Prostate gland (tissue), 2 donors: ENCODE measurements around the gene IL19. TPM values are rescaled to one million over a fixed set of nuclear protein-coding genes. Genes with fewer than 3 reads are reported as not detected.

Experiments
- DNase-seq: peaks from one replicate; pipeline ENCODE4 v3.0.0-alpha.2; 2019; ENCODE audit warnings: low spot score
- H3K27ac ChIP-seq, 2 donors: fragments of 200-600 bp; sonication (generic); 2 replicates each; pipeline ENCODE4 v1.5.1; 2017 to 2019
- H3K27me3 ChIP-seq: fragments of 200-600 bp; sonication (generic); replicated peaks from 2 replicates; pipeline ENCODE4 v1.5.1; 2019; ENCODE audit not compliant: insufficient read depth
- H3K36me3 ChIP-seq, 2 donors: fragments of 200-600 bp; sonication (generic); 1 replicate in 1 of 2; 2 replicates in 1 of 2; pipeline versions ENCODE4 v1.5.1 to v1.8.1; 2017 to 2019
- H3K4me1 ChIP-seq: fragments of 200-600 bp; sonication (generic); replicated peaks from 2 replicates; pipeline ENCODE4 v1.5.1; 2019
- H3K4me3 ChIP-seq, 2 donors: fragments of 200-600 bp; sonication (generic); 2 replicates each; pipeline ENCODE4 v1.5.1; 2017 to 2019
- H3K9me3 ChIP-seq: fragments of 200-600 bp; sonication (generic); 2 replicates; pipeline ENCODE4 v1.5.1; 2017
- POLR2A ChIP-seq: fragments of 450-650 bp; IDR thresholded peaks from one replicate; pipeline ENCODE4 v1.6.1; 2016; ENCODE audit warnings: antibody characterized with exemption, mild to moderate bottlenecking
- POLR2AphosphoS5 ChIP-seq: sonication (generic); formaldehyde crosslinking; IDR thresholded peaks from one replicate; pipeline ENCODE4 v1.6.1; 2017; ENCODE audit warnings: antibody characterized with exemption
- WGBS: methylation state at CpG from one replicate; pipeline ENCODE4 v1.1.5; 2018; 5-methylcytosine and 5-hydroxymethylcytosine counted together
- intact Hi-C: fragments of 100-400 bp; cut with DNase I; formaldehyde crosslinking; loops from one replicate; pipeline ENCODE4 v1.14.2; 2022
- total RNA-seq, 2 donors: library from RNA; depleted of rRNA; stranded (reverse); fragments of >200 nt; gene quantifications; one replicate each; pipeline ENCODE4 v1.1.0, GENCODE V29; 2016
- TF ChIP-seq, protein P1 (sequence below), 4 experiments: fragments of 200-600 bp in 2 of 4; fragments of 450-650 bp in 2 of 4; sonication (generic) in 2 of 4; IDR thresholded peaks; 1 replicate in 3 of 4; 2 replicates in 1 of 4; pipeline ENCODE4 v1.5.1; 2016 to 2019; ENCODE audit warnings: antibody characterized with exemption in 4 of 4, mild to moderate bottlenecking in 2 of 4, moderate library complexity in 2 of 4

IL19 gene
- total RNA-seq, 2 donors from 2014 or later: not detected

DNA sequence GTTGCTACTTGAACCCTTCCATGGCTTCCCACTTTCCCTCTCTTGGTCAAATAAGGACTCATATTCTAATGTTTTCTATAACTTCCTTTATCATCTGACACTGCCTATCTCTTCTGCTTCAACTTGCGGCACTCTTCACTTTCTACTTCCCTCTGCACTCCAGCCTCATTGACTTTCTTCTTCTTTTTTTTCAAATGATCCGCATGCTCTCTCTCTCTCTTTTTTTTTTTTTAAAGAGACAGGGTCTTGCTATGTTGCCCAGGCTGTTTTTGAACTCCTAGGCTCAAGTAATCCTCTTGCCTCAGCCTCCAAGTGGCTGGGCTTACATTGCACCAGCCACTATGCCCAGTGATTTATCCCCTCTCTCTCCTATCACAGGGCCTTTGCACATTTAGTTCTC is 9.1 kb downstream of the IL19 start:
- no peak overlapping the region for H3K27ac ChIP-seq
- no peak for DNase-seq
- intact Hi-C loops: no loop called here
- H3K27me3 ChIP-seq: no peaks in the 10 kb centered on the region
- no peaks in the 10 kb centered on the region for H3K4me1 ChIP-seq
- no peak overlapping the region for H3K4me3 ChIP-seq
- TF ChIP-seq POLR2AphosphoS5 (no peak), POLR2A (no peak)
- TF ChIP-seq, protein P1, sequence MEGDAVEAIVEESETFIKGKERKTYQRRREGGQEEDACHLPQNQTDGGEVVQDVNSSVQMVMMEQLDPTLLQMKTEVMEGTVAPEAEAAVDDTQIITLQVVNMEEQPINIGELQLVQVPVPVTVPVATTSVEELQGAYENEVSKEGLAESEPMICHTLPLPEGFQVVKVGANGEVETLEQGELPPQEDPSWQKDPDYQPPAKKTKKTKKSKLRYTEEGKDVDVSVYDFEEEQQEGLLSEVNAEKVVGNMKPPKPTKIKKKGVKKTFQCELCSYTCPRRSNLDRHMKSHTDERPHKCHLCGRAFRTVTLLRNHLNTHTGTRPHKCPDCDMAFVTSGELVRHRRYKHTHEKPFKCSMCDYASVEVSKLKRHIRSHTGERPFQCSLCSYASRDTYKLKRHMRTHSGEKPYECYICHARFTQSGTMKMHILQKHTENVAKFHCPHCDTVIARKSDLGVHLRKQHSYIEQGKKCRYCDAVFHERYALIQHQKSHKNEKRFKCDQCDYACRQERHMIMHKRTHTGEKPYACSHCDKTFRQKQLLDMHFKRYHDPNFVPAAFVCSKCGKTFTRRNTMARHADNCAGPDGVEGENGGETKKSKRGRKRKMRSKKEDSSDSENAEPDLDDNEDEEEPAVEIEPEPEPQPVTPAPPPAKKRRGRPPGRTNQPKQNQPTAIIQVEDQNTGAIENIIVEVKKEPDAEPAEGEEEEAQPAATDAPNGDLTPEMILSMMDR (IDR thresholded peaks at IDR 0.05): no peak
- 76% methylated on average over 2 of the region's 2 CpGs for WGBS
- no peaks in the 10 kb centered on the region for H3K36me3 ChIP-seq
- no peaks in the 10 kb centered on the region for H3K9me3 ChIP-seq

DNA sequence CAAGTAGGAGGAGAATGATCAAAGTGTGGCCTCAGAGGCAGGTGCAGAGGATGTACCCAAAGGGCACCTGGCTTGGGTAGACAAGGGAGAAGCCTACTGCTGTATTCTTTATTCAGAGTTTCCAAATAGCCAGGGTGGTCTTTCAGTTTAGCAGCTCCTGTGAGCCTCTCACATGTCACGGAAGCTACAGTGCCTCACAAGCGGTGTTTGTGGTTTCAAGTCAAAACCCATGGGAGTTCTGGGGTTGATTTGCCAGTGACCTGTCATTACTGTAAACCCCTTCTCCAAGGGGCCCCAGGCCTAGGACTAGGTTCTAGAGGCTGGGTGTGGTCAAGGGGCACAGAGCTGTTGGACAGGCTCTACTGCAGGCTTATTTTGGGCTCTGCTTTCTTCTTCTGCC is 11.9 kb downstream of the IL19 start:
- no peak for DNase-seq
- no peaks in the 10 kb centered on the region for H3K9me3 ChIP-seq
- H3K36me3 ChIP-seq: no peaks in the 10 kb centered on the region
- TF ChIP-seq, protein P1 (IDR thresholded peaks at IDR 0.05): no peak
- no peak for TF ChIP-seq POLR2AphosphoS5
- TF ChIP-seq POLR2A: no peak
- H3K4me3 ChIP-seq: no peak overlapping the region
- 83% methylated on average over 2 of the region's 2 CpGs for WGBS
- intact Hi-C loops: no loop called here
- no peak overlapping the region for H3K27ac ChIP-seq
- no peaks in the 10 kb centered on the region for H3K4me1 ChIP-seq
- no peaks in the 10 kb centered on the region for H3K27me3 ChIP-seq

DNA sequence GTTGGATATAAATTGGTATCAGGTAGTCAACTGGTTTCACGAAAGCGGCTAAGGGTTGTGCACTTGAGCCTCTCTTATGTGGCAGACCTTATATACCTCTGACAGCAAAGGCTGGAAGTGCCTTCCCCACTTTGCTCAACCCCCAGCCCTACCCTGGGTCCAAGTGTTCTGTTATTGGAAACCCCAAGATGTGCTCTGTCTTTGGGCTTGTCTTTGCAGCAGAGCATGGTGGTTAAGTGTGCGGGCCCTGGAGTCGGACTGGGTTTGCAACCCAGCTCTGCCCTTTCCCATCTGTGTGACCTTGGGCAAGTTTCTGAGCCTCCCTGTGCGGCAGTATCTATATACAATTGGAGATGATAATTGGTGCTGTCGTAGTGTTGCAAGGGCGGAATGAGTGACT is 12.9 kb downstream of the IL19 start:
- Histone ChIP-seq H3K4me3 (no peak overlapping the region), H3K27me3 (no peaks in the 10 kb centered on the region), H3K4me1 (no peaks in the 10 kb centered on the region), H3K36me3 (no peaks in the 10 kb centered on the region), H3K27ac (no peak overlapping the region), H3K9me3 (no peaks in the 10 kb centered on the region)
- TF ChIP-seq POLR2AphosphoS5: no peak
- TF ChIP-seq, protein P1 (IDR thresholded peaks at IDR 0.05): no peak
- TF ChIP-seq POLR2A: no peak
- DNase-seq: no peak
- WGBS: 79% methylated on average over 7 of the region's 7 CpGs
- intact Hi-C loops: no loop called here

DNA sequence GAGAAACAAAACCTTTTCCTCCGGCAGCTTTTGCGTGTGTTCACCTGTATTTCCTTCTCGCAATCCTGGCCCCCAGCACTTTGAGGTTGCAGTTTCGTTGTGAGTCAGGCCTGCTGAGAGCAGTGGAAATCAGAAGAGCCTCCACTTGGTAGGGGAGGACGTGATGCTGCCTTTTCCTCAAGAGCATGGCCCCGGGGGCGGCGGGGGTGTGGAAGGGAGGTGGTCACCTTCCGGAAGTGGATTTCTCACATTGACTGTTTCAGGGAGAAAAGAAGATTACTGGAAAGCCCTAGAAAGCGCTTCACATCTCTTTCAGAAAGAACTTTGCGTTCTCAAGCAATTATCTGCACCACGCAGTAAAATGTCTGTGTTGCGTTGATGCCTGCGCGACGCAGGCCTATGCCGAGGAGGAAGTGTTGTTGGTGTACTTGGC is 13.9 kb downstream of the IL19 start:
- TF ChIP-seq POLR2AphosphoS5 (no peak), POLR2A (no peak)
- TF ChIP-seq, protein P1 (IDR thresholded peaks at IDR 0.05): no peak
- Histone ChIP-seq H3K9me3 (no peaks in the 10 kb centered on the region), H3K27me3 (no peaks in the 10 kb centered on the region), H3K4me3 (no peak overlapping the region), H3K27ac (no peak overlapping the region), H3K36me3 (no peaks in the 10 kb centered on the region), H3K4me1 (no peaks in the 10 kb centered on the region)
- DNase-seq: no peak
- intact Hi-C loops: no loop called here
- WGBS: 91% methylated on average over 17 of the region's 17 CpGs

DNA sequence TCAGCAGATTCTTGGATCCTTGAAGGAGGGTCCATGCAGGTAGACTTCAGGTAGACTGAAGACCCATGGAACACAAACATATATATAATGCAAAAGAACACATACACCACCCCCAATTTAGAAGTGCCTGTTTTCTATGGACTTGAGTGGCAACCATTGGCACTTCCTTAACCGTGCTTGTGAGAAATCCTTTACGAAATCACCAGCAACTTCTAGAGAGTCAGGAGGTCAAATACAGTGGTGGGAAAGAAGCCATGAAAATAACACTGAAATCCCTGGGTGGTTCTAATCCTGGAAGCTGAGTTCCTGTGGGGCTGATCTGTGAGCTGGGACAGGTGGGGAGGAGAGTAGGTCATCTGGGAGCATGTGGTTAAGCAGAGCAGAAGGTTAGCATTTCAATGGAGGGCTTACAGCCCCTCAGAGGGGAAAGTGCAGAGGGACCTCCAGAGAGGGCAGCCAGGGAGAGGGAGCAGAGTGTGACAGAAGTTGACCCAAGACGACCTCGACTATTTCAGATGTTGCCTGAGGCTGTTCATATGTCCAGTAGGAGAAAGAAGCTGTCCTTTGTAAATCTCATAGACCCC is 14.7 kb downstream of the IL19 start:
- Histone ChIP-seq H3K4me3 (no peak overlapping the region), H3K9me3 (no peaks in the 10 kb centered on the region), H3K36me3 (no peaks in the 10 kb centered on the region), H3K4me1 (no peaks in the 10 kb centered on the region), H3K27me3 (no peaks in the 10 kb centered on the region), H3K27ac (no peak overlapping the region)
- TF ChIP-seq POLR2AphosphoS5 (no peak), POLR2A (no peak)
- TF ChIP-seq, protein P1 (IDR thresholded peaks at IDR 0.05): no peak
- DNase-seq: no peak
- 90% methylated on average over 4 of the region's 4 CpGs for WGBS
- intact Hi-C loops: no loop called here
